Effector memory CD4-positive, alpha-beta T cell (primary cell): ENCODE data around the gene ABCA4.

Experiments
- DNase-seq, 3 donors: peaks; one replicate each; pipeline ENCODE4 v3.0.0-alpha.2; 2020
- H3K27ac ChIP-seq: 2 replicates; pipeline ENCODE4 v1.7.0; 2013; ENCODE audit warnings: mild to moderate bottlenecking, low read length, moderate library complexity; ENCODE audit not compliant: insufficient read depth, poor library complexity, severe bottlenecking
- H3K27me3 ChIP-seq: replicated peaks from 2 replicates; pipeline ENCODE4 v1.7.0; 2013; ENCODE audit warnings: mild to moderate bottlenecking, low read length; ENCODE audit not compliant: insufficient read depth, control insufficient read depth, poor library complexity, severe bottlenecking
- H3K36me3 ChIP-seq: 2 replicates; pipeline ENCODE4 v1.7.0; 2013; ENCODE audit warnings: mild to moderate bottlenecking, low read length, moderate library complexity; ENCODE audit not compliant: control insufficient read depth, insufficient read depth
- H3K4me1 ChIP-seq: 2 replicates; pipeline ENCODE4 v1.7.0; 2013; ENCODE audit warnings: low read length, mild to moderate bottlenecking; ENCODE audit not compliant: control insufficient read depth, insufficient read depth, poor library complexity, severe bottlenecking
- H3K4me3 ChIP-seq: 2 replicates; pipeline ENCODE4 v1.7.0; 2013; ENCODE audit warnings: low read length, low read depth, mild to moderate bottlenecking; ENCODE audit not compliant: insufficient read depth, poor library complexity, severe bottlenecking
- H3K9me3 ChIP-seq: 2 replicates; pipeline ENCODE4 v1.7.0; 2013; ENCODE audit warnings: mild to moderate bottlenecking, low read length, moderate library complexity; ENCODE audit not compliant: control insufficient read depth

Gene ABCA4

DNA sequence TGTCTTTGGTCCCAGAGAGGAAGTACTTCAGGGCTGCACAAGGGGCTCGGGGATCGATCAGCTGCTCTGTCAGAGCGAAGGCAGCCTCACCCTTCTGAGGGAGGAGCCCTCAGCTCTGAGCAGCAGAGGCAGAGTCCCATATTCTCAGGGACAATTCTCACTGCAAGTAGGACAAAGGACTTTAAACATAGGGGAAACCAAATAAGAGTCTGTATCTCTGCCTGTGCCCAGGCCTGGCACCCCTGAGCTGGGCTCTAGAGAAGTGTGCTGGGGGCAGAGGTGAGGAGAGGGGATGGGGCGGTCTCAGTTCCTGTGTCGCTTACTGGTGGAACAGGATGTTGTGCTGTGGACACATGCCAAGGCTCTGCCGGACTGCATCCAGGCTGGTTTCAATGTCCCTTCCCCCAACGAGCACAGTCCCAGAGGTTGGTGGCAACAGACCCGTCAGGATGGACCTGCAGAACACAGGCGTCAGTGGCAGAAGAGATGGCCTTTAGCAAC is 76.6 kb downstream of the ABCA4 start:
- no peak overlapping the region for H3K27ac ChIP-seq
- H3K9me3 ChIP-seq = no peaks in the 10 kb centered on the region
- H3K36me3 ChIP-seq = no peaks in the 10 kb centered on the region
- no peak overlapping the region for H3K4me3 ChIP-seq
- no peaks in the 10 kb centered on the region for H3K27me3 ChIP-seq
- no peak for DNase-seq
- no peaks in the 10 kb centered on the region for H3K4me1 ChIP-seq

DNA sequence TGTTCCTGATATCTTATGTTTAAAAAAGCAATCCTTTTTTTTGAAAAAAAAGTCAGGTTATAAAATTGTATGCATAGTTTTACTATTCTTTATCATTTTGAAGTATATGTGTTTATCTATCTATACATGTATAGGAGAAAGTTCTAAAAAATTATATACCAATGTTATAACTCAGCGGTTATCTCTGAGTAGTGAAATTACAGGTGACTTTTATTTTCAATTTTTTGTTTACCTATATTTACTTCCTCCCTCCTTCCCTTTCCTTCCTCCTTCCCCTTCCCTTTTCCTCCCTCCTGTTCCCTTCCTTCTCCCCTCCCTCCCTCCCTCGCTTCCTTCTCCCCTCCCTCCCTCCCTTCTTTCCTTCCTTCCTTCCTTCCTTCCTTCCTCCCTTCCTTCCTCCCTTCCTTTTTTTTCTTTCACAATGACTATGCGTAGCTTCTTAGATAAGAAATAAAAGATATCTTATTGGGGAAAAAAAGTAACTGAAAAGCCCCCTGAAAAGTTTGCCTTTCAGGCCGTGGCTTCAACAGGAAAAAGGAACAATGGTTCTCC is 77.1 kb downstream of the ABCA4 start:
- H3K27ac ChIP-seq = no peak overlapping the region
- H3K4me1 ChIP-seq = no peaks in the 10 kb centered on the region

DNA sequence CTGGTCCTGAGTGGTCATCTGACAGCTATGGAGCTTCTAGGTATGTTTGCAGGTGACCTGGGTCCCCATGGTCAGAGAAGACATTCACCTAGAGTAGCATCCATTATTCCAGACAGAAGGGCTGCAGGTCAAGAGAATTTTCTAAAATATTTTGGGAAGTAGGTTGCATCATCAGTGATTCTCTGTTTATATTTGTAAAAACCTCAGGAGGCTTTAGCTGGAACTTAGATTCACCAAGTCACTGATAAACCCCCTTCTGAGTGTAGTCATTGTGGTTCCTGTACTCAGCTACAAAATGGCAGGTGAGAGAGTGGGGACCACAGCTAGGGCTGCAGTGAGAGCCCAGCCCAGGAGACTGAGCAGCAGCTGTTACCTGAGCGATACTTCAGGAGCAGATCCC is 78.6 kb downstream of the ABCA4 start:
- no peaks in the 10 kb centered on the region for H3K36me3 ChIP-seq
- DNase-seq = no peak
- H3K4me3 ChIP-seq = no peak overlapping the region
- no peaks in the 10 kb centered on the region for H3K9me3 ChIP-seq
- peaks cover 6% of the 10 kb centered on the region for H3K27me3 ChIP-seq
- no peak overlapping the region for H3K27ac ChIP-seq
- no peaks in the 10 kb centered on the region for H3K4me1 ChIP-seq

More for the DNA sequence above, 77.1 kb downstream of the ABCA4 start:
- no peak overlapping the region for H3K4me3 ChIP-seq
- no peaks in the 10 kb centered on the region for H3K36me3 ChIP-seq
- H3K27me3 ChIP-seq = no peaks in the 10 kb centered on the region
- H3K9me3 ChIP-seq = no peaks in the 10 kb centered on the region
- no peak for DNase-seq

DNA sequence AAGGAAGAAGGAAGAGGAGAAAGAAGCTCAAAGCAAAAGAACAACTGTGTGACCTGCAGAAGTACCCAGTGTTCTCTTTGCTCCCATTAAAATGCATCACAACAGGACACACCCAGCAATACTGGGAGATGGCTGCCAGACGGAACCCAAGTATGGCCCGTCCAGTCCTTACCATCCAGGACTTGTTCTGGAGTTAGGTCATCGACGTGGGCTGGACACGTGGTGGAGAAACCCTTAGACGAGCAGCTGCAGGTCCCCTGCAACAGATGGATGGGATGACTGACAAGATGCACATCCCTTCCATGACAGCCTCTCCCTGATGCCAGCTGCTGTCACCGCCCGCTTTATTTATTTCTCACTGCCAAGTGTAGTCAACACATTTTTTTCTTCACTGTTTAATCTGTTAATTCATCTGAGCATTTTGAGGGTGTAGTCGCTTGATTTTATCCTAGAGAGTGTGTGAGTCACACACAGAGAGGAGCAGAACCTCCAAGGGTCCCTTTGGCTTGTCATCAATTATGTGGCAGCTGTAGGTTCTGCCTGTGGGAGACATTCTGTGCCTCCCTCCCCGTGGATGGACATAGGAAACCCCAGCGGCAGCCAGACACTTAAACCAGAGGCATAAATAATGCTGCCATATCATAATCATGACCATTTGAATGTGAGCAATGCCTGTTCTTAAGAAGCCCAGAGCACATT is 80.9 kb downstream of the ABCA4 start:
- Histone ChIP-seq H3K36me3 (no peaks in the 10 kb centered on the region), H3K4me3 (no peak overlapping the region), H3K9me3 (no peaks in the 10 kb centered on the region), H3K27ac (no peak overlapping the region), H3K27me3 (peaks cover 6% of the 10 kb centered on the region), H3K4me1 (no peaks in the 10 kb centered on the region)
- no peak for DNase-seq

DNA sequence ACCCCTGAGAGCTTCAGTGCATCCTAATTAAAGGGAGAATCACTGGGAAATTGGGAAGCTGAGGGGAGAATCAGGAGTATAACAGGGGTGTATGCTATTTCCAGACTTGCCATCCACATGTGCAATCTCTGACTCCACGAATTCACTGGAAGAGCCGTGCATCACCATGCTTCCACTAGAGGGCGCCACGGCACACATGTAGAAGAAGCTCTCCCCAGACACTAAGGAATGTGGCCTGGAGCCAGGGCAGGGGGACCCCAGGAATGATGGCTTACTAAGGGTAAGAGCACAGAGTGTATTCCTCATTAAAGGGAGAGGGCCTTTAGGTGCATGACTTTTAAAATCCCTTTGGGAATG is 81.5 kb downstream of the ABCA4 start:
- peaks cover 6% of the 10 kb centered on the region for H3K27me3 ChIP-seq

DNA sequence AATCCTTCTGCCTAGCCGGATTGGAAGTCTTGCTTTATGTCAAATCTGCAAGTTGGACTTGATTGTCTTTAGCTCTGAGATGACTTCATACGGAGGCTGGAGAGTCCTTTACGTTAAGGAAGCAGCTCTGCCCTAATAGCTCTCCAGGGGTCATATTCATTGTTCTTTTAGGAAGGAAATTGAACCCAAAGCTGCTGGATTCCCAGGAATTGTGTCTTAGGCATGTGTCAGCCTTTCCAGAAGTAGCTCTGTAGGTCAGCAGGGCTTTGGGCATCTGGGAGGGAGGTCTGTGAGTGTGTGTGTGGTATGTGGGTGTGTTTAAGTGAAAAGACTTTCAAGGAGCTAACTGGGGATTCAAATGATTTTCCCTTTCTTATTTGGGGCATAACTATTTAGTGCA is 82.4 kb downstream of the ABCA4 start:
- Histone ChIP-seq H3K4me1 (no peaks in the 10 kb centered on the region), H3K4me3 (no peak overlapping the region), H3K36me3 (no peaks in the 10 kb centered on the region), H3K9me3 (no peaks in the 10 kb centered on the region), H3K27me3 (peaks cover 6% of the 10 kb centered on the region), H3K27ac (no peak overlapping the region)
- DNase-seq = no peak

More for the DNA sequence above, 81.5 kb downstream of the ABCA4 start:
- Histone ChIP-seq H3K27ac (no peak overlapping the region), H3K4me3 (no peak overlapping the region), H3K36me3 (no peaks in the 10 kb centered on the region), H3K4me1 (no peaks in the 10 kb centered on the region), H3K9me3 (no peaks in the 10 kb centered on the region)
- DNase-seq = peak in 1 of 3 donors; percentile 22

DNA sequence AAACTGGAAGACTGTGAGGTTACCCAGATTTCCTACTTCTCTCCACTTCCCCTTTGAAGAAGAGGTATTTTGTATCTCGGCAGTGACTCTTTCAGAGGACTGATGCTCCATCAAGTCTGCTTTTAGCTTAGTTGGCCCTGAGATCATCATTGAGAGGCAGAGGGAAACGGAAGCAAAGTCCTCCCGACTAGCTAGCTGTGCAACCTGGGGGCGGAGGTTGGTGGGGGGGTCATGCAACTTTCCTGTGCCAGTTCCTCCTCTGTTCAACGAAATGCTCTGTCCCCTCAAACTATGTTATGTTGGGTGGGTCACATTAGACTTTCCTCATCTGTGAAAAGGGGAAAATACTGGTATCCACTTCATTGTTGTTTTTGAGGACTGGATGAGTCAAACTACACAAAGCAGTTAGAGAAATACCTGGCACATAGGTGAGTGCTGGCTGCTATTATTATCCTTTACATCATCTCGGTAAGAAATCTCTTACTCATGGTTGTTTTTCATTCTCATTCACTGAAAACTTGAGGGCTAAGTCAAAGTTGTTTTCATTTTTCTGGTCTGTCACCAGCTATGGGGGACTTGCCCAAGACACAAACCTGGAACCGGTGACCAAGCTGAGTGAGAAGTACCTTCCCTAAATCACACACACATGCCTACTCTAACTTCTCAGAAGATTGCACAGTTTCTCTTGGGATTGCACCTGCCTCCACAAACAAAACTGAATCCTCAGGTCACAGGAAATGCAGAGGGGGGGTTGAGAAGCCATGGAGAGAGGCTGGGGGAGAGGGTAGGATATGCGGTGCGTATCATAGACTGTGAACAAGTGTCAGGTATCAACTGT is 83.3 kb downstream of the ABCA4 start:
- DNase-seq = no peak
- no peak overlapping the region for H3K27ac ChIP-seq

DNA sequence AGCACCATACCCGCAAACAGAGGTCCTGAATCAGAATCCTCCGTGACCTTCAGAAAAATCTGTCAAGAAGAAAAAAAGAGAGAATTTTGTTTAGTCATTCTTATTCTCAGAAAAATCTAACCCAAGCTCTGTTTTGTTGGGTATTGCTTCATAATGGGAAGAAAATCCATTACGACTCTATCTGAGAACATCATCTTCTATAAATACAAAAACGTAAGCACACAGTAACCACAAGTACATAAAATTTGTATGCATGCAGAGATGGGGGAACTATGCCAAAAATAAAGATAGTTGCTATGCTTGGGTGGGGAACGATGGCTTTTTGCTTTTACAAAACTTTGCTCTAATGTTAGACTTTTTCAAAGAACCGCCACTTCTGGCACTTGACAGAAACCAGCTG is 84.2 kb downstream of the ABCA4 start:
- H3K27me3 ChIP-seq = peaks cover 6% of the 10 kb centered on the region
- H3K27ac ChIP-seq = no peak overlapping the region
- DNase-seq = no peak
- no peak overlapping the region for H3K4me3 ChIP-seq
- no peaks in the 10 kb centered on the region for H3K36me3 ChIP-seq
- no peaks in the 10 kb centered on the region for H3K9me3 ChIP-seq
- H3K4me1 ChIP-seq = no peaks in the 10 kb centered on the region

More for the DNA sequence above, 83.3 kb downstream of the ABCA4 start:
- H3K4me1 ChIP-seq = no peaks in the 10 kb centered on the region
- peaks cover 6% of the 10 kb centered on the region for H3K27me3 ChIP-seq
- no peaks in the 10 kb centered on the region for H3K9me3 ChIP-seq
- H3K4me3 ChIP-seq = no peak overlapping the region
- H3K36me3 ChIP-seq = no peaks in the 10 kb centered on the region

DNA sequence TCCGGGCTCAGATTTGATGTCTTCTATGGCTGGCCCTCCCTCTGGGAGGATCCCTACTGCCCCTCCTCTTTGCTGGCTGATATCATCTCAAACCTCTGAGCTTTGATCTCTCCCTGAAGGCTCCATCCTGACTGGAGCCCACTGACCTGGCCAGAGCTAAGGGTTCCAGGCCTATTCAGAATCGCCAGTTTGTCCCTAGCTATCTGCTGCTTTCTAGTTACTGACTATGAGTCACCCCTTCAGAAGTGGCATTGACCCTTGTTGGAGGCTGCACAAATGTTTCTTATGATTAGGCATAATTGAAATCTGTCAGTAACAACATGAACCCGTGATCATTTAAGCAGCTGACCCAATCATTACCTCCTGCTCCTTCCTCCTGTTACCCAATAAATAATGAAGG is 87.1 kb downstream of the ABCA4 start:
- H3K36me3 ChIP-seq = no peaks in the 10 kb centered on the region
- no peaks in the 10 kb centered on the region for H3K9me3 ChIP-seq
- H3K27me3 ChIP-seq = peaks cover 6% of the 10 kb centered on the region
- no peak overlapping the region for H3K4me3 ChIP-seq
- no peaks in the 10 kb centered on the region for H3K4me1 ChIP-seq
- no peak overlapping the region for H3K27ac ChIP-seq
- no peak for DNase-seq

DNA sequence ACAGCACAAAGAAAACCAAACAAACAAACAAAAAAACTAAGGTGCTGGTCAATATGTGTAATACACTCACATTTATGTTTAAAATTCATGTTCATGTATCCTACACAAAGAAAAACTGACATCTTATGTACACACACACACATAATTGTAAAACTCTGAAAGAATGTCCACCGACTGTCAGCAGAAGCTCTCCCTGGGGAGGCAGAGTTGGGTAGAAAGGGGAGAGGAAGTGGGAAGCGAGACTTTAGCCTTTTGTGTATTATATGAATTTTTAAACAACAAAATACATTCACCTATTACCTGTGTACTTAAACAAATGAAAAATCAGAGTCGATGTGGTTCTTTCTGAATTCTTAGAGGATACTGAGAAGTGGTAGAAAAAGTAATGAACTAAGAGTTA is 88.3 kb downstream of the ABCA4 start:
- Histone ChIP-seq H3K9me3 (no peaks in the 10 kb centered on the region), H3K27ac (no peak overlapping the region), H3K4me3 (no peak overlapping the region), H3K4me1 (no peaks in the 10 kb centered on the region), H3K27me3 (no peaks in the 10 kb centered on the region), H3K36me3 (no peaks in the 10 kb centered on the region)
- no peak for DNase-seq
